NCI-H1694 treated with DMSO at 0.1 percent for 48 hours (cell line): ENCODE results near the gene KRT83.
A peak's percentile ranks its signal among the peaks of the same experiment; 100 is the strongest.
"Not testable (repeated sequence)": the region's sequence is repeated elsewhere in the genome, so short reads cannot be mapped to it uniquely, and the experiment has no call there.

ENCODE experiments used
- DNase-seq: peaks from one replicate; lab custom pipeline; 2025; lab: John Stamatoyannopoulos, UW

KRT83 gene

DNA sequence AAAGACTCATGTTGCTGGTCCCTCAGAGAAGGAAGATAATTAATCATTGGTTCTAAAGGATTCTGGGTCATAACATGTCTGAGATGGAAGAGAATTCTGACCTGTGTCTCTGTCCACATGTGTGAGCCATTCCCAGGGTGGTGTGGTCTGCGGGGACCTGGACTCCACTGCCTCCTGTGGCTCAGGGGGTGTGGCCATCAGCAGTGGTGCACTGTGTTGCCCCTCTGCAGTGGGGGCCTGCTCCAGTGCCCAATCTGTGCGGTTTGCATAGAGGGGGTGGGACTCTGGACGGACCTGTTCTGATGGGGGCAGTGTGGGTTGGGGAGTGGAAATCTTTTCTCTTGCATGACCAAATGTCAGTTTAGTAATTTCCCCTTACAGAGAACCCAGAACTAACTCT lies 32.6 kb upstream of the KRT83 start:
- DNase-seq = no peak

DNA sequence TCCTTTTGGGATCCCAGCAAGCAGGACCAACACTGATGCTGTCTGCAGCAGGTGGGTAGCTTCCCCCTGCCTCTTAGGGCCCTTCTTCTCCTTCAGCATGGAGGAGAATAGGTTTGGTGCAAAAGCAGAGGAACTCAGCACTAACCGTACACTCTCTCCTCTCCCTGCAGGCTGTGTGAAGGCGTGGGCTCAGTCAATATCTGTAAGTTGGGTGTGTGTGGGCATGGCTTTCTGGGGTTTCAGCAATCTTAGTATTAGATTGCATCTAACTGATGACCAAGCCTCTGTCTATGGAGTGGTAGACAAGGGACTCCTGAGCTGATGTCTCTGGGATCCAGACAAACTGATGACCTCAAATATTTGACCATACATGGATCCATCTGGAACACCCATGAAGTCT lies 31.8 kb upstream of the KRT83 start:
- DNase-seq = no peak

- DNase-seq = no peak
Observed at GRCh38 chr12:52351196-52352059, 30.2 kb upstream of the KRT83 start.

GRCh38 chr12:52350786-52351185 lies 29.6 kb upstream of the KRT83 start:
- no peak for DNase-seq

GRCh38 chr12:52350021-52350620 lies 28.9 kb upstream of the KRT83 start:
- DNase-seq = no peak

- no peak for DNase-seq
Observed at GRCh38 chr12:52349196-52349595, 28.0 kb upstream of the KRT83 start.

DNA sequence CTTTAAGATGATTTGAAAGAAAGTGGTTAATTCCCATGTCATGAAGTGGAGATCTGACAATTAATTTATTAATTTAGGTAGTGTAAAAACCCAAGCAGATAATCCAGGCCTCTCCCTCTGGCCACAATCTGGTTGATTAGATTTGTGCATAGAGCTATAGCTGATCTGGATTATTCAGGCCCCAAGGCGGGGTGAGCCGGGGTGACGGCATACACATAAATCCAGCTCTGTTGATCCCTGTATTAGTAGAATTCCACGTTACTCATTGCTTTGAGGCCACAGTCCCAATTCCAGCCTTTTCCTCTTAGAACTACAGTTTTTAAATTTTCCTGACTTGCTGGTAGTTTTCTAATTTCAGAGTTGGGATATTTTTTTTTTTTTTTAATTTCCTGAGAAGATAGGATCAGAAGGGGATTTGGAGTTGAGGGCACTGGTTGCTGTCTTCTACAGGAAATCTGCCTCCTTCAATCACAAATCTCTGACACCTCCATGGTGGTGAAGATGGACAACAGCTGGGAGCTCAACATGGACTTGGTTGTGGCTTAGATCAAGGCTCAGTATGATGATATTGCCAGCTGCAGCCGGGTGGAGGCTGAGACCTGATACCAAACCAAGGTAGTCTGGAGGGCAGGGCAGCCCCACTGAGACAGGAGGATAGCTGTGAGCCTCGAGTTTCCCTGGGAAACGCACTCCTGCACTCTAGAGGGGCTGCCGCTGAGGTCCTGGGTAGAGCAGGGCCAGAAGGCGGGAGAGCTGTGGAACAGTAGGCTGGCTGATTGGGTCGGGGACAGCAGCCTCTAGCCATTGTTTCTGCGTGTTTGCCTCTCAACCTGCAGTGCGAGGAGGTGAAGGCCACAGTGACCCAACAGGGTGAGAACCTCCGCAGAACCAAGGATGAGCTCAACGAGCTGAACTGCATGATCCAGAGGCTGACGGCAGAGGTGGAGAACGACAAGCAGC lies 26.6 kb upstream of the KRT83 start:
- DNase-seq = no peak

DNA sequence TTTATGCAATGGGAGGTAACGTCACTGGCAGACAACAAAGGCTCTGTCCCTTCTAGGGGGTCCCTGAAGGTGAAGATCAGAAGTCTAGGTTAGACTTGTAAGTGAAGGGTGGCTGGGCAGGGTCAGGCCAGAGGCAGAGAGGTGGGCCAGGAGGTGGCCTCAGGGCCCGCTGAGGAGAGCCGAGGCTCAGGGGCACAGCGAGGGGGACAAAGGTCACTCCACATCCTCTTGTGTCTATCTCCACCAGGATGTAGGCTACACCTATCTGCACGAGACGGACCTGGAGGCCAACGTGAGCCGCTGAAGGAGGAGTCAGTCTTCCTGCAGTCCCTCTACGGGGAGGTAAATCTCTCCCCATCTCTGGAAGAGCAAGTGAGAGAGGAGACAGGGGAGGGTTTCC lies 25.8 kb upstream of the KRT83 start:
- no peak for DNase-seq

DNA sequence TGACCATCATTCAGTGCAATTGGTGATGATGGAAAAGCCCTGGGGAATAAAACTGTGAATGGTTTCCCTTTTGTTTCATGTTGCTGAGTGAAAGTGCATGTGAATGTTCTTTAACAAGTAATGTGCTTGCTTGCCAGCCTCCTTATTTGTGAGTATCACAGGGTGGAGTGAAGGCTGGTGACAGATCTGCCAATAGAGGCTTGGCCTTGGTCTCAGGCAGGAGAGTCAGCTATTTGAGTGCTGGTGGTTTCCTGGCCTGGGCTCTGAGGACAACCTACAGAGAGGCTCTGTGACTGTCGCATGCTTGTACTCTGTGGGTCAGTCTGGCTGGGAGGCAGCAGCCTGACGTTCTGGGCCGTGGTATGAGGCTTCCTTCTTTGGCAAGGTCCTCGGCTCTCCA lies 25.4 kb upstream of the KRT83 start:
- no peak for DNase-seq

DNA sequence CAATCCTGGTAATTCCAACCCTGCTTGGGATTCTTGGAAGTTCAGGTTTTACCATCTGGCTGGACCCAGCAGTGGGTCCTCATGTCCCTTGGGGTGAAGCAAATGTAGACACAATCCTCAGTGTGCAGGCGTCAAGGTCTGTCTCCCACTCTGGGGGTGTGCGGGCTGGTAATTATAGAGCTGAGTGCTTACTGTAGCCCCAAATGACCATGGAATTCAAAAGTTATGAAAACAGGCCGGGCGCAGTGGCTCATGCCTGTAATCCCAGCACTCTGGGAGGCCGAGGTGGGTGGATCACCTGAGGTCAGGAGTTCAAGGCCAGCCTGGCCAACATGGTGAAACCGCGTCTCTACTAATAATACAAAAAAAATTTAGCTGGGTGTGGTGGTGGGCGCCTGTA lies 23.8 kb upstream of the KRT83 start:
- DNase-seq = not testable (repeated sequence)

DNA sequence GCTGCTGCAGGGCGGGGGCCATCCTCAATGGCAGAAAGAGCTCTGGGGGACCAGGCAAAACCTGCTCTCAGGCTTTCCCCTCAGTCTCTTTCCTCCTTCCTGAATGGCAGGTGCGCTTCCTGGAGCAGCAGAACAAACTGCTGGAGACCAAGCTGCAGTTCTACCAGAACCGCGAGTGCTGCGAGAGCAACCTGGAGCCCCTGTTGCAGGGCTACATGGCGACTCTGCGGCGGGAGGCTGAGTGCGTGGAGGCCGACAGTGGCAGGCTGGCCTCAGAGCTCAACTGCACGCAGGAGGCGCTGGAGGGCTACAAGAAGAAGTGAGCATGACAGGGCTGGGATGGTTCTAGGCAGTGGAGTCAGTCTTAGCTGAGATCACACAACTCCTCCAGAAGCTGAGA lies 22.9 kb upstream of the KRT83 start:
- DNase-seq = no peak

GRCh38 chr12:52343550-52343949 lies 22.4 kb upstream of the KRT83 start:
- no peak for DNase-seq

DNA sequence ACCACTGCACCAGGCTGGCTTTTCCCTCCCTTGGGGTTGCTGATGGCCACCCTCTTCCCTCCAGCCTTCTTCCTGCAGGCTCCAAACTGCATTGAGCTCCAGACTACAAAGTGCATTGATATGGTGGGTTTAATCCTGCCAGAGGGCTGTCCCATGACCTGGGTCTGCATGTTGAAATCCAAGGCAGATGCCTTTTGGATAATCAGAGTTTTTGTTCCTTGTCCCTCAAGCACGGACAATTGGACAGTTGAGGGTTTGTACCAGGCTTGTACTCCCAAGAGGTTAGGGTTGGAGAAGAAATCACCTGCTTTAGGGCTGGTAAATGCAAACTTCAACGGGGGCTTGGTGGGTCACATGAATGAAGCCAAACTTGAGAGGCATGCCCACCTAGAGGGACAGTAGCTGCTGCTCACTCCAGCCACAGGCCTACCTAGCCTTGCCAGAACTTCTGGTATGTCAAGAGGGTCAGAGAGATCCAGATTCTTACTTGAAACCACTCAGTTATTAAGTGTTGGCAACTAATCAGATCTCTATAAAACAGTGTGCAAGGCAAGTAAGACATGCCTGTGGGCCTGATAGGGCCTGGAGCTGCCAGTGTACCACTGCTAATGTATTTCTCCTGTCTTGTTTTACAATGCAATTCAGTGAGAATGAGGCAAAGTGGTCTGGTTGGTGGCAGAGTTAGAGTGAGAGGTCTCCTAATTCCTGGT lies 21.7 kb upstream of the KRT83 start:
- DNase-seq = no peak

DNA sequence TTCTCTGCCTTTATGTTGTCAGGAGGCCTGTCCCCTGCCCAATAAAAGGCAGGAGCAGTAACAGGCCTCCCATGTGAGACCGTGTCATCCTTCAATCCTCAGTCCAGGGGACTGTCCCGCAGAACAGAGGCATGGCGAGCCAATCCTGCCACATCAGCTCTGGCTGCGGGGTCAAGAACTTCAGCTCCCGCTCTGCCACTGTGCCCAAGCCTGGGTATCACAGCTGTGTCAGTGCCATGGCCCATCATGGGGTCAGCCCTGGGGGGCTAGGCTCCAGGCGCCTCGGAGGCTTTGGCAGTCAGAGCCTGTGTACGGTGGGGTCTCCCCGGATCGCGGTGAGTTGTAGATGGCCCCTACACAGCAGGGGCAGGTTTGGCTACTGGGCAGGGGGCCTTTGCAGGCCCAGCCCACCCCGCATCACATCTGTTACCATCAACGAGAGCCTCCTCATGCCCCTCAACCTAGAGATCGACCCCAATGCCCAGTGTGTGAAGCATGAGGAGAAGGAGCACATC lies 19.9 kb upstream of the KRT83 start:
- DNase-seq = no peak

GRCh38 chr12:52338241-52338960 lies 17.2 kb upstream of the KRT83 start:
- peak; percentile 37 for DNase-seq

GRCh38 chr12:52337054-52337453 lies 15.9 kb upstream of the KRT83 start:
- DNase-seq = no peak

DNA sequence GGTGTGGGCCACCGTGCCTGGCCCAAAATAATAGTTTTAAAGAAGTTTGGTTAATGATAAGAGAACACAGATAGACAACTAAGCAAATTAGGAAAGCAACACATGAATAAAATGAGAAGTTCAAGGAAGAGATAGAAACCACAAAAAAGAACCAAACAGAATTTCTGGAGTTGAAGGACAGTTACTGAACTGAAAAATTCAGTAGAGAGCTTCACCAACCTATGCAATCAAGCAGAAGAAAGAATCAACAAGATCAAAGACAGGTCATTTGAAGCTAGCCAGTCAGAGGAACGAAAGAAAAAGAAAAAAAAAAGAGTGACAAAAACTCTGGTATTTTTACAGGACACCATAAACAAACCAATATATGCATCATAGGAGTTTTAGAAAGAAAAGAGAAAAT lies 15.4 kb upstream of the KRT83 start:
- no peak for DNase-seq

DNA sequence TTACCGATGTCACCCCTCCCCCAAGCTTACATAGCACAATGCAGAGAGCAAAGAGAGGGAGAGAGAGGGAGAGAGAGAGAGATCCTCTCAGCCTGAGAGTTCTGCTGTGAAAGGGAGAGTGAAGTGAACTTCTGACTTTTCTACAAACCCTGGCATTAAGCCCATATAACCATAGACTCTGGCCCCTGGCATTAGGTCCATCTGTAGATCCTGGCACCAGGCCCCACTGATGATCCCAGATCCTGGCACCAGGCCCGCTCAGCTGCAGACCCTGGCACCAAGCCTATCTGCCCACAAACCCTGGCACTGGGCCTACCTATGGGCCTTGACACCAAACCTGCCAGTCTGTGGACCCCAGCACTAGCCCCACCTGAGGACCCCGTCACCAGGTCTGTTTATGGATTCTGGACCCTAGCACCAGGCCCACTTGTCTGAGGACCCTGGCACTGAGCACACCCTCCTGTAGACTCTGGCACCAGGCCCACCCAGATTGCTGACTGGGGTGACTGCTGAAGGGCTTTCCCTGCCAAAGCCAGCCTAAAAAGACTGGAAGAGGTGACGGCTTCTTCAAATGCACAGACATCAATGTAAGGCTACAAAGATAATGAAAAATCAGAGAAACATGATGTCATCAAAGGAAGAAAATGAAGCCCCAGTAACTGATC lies 14.5 kb upstream of the KRT83 start:
- DNase-seq = peak; percentile 79

- no peak for DNase-seq
Observed at GRCh38 chr12:52334185-52334584, 13.0 kb upstream of the KRT83 start.

GRCh38 chr12:52333321-52333720 lies 12.1 kb upstream of the KRT83 start:
- DNase-seq = no peak
